Left hindlimb (tissue), 1 donor: ENCODE results near the gene PCCA.
A peak's percentile ranks its signal among the peaks of the same experiment; 100 is the strongest.

ENCODE experiments used
- DNase-seq: peaks from one replicate; pipeline ENCODE4 v3.0.0-alpha.2; 2018

PCCA gene

DNA sequence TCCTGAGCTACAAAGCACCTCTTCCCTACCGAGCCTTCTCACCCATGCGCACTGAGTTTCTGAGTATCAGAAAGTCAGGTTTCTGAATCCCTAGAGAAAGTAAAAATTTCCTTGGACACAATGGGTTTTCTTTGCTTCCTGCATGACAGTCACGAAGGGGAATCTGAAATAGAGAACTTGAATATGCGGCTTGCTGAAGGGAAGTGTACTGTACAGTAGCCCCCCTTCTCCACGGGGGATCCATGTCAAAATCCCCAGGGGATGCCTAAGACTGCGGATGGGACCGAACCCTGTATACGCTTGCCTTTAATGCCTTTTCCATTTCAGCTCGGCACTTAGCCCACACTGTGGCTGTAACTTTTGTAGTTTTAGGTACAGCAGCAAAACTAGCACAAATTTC, 391.8 kb downstream of the PCCA start:
- DNase-seq = no peak

DNA sequence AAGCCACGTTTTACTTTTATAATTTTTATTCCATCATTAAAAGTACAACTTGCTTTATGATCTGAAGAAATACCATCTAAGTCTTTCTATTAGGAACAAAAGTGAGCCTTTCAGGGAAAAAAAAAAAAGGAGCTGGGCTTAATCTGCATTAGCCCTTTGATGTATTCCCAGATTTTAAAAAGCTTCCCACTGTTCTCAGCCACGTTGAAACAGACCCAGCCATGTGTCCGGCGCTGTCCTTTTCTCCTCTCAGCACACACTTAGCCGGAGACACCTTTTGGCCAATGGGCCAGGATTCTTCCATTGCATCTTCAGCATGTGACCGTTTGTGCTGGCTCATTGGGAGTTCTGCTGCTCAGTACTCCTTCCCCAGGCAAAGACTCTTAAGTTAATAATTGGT, 394.2 kb downstream of the PCCA start:
- no peak for DNase-seq

DNA sequence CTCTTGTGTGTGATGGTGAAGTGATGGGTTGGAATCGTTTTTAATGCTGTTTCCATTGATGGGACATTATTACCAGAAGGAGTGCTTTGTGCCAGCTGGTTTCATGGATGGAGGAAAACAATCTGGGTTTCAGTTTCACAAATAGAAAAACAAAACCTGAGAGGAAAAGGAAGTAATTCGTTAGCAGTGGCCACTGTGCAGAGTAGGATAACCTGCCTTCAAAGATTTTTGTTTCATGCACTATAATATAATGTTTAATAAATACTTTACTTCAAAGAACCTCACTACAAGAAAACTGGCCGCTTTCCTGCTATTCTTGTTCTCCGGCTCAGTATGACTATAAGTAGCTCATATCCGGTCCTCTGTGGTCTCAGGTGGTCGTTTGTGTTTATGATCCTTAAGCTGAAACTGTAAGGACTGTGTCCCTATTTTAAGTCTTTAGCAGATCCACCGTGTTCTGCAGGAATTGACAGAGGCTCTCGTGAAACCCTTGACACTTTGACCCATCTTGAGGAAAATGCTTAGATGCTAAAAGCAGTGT, 395.0 kb downstream of the PCCA start:
- no peak for DNase-seq

GRCh38 chr13:100484702-100485101, 395.8 kb downstream of the PCCA start:
- DNase-seq = no peak

DNA sequence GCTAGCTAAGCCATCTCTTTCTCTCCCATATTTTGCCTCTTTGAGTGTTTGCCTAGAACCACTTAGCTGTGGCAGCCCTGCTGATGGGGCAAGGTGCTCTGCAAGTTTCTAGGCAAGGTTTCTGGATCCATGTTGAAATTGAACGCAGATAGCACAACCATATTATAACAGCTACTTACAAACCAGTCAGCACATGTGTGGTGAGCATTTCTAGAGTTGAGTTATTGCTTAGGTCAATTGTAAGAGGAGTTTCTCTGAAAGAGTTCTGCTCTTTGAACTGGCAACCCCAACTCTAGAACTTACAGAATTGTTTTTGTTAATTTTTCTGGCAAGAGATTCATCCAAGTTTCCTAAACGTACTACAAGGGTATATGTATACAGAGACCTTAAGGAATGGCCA, 396.4 kb downstream of the PCCA start:
- no peak for DNase-seq

- no peak for DNase-seq
Measured at GRCh38 chr13:100490692-100491091, 401.8 kb downstream of the PCCA start.

DNA sequence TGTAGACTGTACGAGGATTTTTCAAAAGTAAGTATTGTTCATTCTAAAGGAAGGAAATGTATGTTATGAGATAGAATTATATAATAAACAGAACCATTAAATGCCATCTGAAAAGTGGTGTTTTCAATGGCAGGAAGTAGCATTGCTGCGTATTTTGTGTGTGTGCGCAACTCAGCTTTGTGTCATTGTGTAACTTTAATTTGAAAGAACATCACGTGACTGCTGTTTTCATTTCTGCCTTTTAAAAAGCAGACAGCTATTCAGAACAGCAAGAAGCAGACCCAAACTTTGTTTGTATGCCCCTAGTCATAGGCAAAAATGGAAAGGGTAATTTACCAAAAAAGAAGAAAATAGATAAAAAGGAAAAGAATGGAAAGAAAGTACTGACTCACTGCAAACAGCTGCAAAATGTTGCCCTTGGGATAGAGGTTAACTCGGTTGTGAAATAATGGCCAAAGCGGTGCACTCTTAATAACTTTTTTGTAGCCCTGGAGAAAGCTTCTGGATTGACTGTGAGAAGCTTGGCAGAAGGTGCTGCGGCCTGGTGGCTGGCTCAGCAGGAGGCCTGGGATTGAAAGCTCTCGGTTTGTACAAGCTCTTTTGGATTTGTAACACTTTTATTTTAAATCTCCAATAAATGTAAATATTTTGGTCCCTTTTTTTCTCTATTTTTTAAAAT, 402.4 kb downstream of the PCCA start:
- no peak for DNase-seq

DNA sequence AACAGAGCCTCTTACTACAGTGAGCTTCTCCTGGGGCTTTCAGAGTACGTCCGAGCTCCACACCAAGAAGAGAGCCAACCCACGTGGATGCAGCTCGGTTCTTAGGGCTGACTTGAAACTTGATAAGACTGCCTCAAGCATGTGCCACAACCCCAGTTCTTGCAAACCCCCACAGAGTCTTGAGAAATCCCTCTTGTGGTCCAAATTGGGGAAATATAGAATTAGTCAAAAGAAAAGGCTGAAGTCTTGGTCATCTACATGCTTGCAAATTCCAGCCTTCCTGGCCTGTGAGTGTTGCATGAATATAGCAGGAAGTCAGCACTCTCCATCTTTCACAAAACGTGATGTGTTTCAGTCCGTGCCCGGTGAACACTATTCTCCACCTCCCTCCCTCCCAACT, 404.5 kb downstream of the PCCA start:
- DNase-seq = no peak

GRCh38 chr13:100495455-100495854, 406.6 kb downstream of the PCCA start:
- no peak for DNase-seq

DNA sequence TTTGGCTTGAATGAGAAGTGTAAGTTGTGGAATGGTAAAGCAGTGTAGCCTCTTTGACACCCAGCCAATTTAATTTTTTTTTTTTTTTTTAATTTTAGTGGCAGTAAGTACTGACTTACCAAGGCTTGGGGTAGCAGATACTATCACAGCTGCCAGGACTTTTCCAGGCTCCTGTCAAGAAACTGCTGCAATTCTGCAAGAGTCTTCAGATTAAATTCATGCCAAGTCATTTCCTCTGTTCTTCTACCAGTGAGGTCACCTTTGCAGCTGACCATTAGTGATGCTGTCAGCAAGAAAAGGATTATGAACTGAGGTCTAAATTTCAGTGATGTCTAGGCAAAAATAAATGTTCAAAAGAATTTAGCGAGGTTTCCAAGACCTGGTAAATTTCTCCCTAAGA, 408.5 kb downstream of the PCCA start:
- no peak for DNase-seq

GRCh38 chr13:100502446-100502845, 413.6 kb downstream of the PCCA start:
- DNase-seq = no peak

- DNase-seq = no peak
Measured at GRCh38 chr13:100503622-100504021, 414.7 kb downstream of the PCCA start.

DNA sequence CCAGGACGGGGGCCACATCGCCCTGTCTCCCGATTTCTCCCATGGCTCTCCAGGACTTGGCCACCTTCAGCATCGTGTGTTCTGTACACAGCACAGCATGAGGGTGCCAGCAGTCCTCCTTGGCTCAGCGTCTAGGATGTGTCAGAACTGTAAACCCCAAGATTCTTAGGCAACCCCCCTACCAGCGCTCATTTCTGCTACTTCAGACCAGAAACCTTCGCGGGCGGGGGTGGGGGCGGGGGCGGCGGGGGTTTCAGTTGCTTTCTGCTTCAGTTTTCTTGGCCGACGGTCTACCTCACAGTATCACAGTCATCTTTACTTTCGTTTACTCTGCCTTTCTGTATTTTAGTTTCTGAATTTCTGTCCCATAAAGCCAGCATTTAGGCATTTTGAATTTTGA, 417.3 kb downstream of the PCCA start:
- no peak for DNase-seq

DNA sequence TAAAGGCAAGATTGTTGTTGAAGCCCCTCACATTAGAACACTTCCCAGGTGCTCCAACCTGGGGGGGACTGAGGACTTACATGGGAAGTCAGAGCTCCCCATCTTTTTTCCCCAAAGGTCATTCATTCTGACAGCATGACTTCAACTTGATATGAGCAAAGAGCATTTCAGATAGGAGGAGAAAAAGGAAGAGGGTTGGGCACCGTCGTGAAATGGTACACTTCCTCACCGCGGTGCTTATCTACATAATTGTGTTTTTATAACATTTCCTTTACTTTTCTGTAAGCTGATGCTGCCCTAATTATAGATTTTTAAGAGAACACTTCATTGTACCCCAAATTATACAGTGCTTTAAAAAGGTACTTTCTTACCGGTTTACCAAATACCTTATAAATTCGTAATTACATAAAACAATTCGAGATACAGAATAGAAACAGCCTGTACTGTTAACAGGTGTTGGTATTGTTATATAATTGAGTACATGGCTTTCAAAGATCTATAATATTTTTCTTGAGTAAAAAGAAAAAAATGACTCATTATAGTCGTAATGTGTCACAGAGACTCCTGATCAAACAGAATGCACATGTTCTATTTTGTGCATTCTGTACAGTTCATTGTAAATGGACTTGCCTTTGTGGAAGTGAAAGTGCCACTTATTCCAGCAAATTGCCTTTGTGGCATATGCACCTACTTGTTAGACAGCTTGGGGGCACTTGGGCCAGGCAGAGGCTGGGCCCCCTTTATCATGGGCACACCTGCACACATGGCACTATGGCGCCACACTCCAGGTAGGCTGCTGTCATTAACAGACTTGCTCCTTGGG, 417.9 kb downstream of the PCCA start:
- DNase-seq = no peak

DNA sequence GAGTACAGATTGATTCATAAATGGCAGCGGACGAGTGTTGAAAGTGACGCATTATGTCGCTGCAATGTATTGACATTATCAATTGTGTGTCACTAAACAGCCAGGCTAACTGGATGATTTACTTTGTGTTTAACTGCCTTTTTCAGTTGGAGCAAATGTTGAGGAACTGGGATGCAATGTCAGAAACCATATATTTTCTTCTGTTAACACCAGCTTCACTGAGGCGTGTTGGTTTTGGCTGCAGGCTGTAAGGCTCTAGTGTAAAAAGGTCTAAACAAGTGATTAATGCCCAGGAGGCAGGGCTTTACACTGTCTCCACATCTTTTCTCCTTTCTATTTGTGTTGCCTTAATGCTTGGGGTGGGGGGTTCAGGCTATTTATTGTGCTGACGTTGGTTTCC, 419.6 kb downstream of the PCCA start:
- no peak for DNase-seq

GRCh38 chr13:100508996-100509395, 420.1 kb downstream of the PCCA start:
- no peak for DNase-seq

DNA sequence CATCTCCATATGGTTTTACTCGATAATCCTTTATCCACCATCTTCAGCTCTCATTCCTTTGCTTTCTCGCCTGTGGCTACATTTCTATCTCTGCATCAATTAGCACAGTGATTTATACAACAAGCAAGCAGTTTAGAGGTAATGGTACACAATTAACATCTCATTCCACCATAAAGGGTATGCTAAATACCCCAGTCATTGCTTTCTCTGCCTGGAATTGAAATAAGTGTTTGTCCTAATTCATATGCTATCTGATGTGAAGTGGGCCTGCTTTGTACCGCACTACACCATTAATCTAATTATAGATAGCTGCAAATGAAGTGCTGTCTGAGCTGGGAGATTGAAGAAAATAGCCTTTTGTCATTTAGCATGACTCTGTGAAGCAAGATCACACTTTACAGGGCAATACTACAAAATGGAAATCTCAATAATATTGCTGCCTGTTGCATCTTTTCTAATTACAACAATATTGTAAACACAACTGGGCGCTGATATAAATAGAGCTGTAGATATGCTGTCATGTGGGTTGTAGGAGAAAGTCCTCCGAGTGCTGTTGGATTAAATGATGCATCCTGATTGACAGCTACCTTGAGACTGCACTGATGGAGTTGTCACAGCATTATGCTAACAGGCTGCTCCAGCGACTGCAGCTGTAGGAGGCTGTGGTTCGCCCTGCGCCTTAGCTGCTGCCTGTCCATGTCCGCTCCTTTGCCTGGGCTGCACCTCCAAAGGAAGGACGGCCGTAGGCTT, 421.5 kb downstream of the PCCA start:
- no peak for DNase-seq

- DNase-seq = no peak
Measured at GRCh38 chr13:100511466-100511865, 422.6 kb downstream of the PCCA start.

GRCh38 chr13:100512422-100512821, 423.5 kb downstream of the PCCA start:
- no peak for DNase-seq

GRCh38 chr13:100513171-100513570, 424.3 kb downstream of the PCCA start:
- DNase-seq = no peak

GRCh38 chr13:100513987-100514670, 425.2 kb downstream of the PCCA start:
- no peak for DNase-seq

GRCh38 chr13:100514788-100515409, 426.0 kb downstream of the PCCA start:
- peak; percentile 72 for DNase-seq
